Peyer's patch (tissue), 4 donors: Measurements from ENCODE around the gene KIRREL3. TPM values are rescaled to one million over a fixed set of nuclear protein-coding genes. Genes with fewer than 3 reads are reported as not detected.

Experiments used
- DNase-seq, 3 donors: peaks; one replicate each; pipeline ENCODE4 v3.0.0-alpha.2; 2017 to 2019
- H3K27ac ChIP-seq, 4 donors: fragments of 200-600 bp; sonication (generic); one replicate each; pipeline ENCODE4 v1.5.1; 2016 to 2019
- H3K27me3 ChIP-seq, 2 donors: fragments of 200-600 bp; sonication (generic); one replicate each; pipeline ENCODE4 v1.5.1; 2019
- H3K36me3 ChIP-seq, 3 donors: fragments of 200-600 bp; sonication (generic); one replicate each; pipeline ENCODE4 v1.5.1; 2016 to 2019
- H3K4me1 ChIP-seq, 4 donors: fragments of 200-600 bp; sonication (generic); one replicate each; pipeline ENCODE4 v1.5.1; 2016 to 2019
- H3K4me3 ChIP-seq, 4 donors: fragments of 200-600 bp; sonication (generic); 1 replicate in 3 of 4; 2 replicates in 1 of 4; pipeline ENCODE4 v1.5.1; 2016 to 2019; ENCODE audit warnings: mild to moderate bottlenecking in 1 of 4
- H3K9me3 ChIP-seq, 4 donors: fragments of 200-600 bp; sonication (generic); one replicate each; pipeline ENCODE4 v1.5.1; 2016 to 2019; ENCODE audit warnings: mild to moderate bottlenecking in 1 of 4
- POLR2A ChIP-seq, 2 donors: fragments of 450-650 bp; IDR thresholded peaks; one replicate each; pipeline ENCODE4 v1.5.1; 2017; ENCODE audit warnings: antibody characterized with exemption in 2 of 2, mild to moderate bottlenecking in 2 of 2, moderate library complexity in 2 of 2
- total RNA-seq, 4 donors: library from RNA; depleted of rRNA; stranded (reverse); fragments of >200 nt; gene quantifications; one replicate each; pipeline ENCODE4 v1.1.0, GENCODE V29; 2016
- TF ChIP-seq, protein P1 (sequence below), 6 experiments: fragments of 450-650 bp in 4 of 6; fragments of 200-600 bp in 2 of 6; sonication (generic) in 1 of 6; IDR thresholded peaks; one replicate each; pipeline ENCODE4 v1.5.1; 2017 to 2019; ENCODE audit warnings: antibody characterized with exemption in 6 of 6, mild to moderate bottlenecking in 3 of 6, moderate library complexity in 1 of 6

The KIRREL3 gene
- total RNA-seq, 4 donors from 2014 or later: 0.83 TPM; not detected in 3

DNA sequence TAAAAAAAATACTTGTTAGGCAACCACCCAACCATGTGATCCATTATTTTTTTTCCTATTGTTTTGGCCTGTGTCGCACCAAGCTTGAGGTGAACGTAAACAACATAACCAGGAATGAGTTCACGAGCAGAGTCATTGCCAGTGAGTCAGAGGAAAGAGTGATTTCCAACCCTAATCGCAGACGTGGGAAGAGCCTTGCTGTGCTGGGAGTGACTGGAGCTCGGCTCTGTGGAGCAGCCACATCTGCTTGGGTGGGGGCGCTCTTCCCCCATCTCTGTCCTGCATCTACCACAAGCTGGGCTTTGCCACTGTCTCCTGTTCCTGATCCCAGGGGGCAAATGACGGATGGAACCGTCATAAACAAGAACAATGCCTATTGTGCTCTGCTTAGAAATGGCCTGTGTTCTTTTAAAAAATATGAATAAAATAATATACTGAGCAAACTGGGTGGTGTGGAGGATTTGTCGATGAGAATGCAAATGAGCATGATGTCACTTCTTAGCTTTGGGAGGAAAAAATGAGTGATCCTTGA lies 210.0 kb downstream of the KIRREL3 start:
- Histone ChIP-seq H3K9me3 (no peaks in the 10 kb centered on the region), H3K4me1 (no peaks in the 10 kb centered on the region), H3K4me3 (no peak overlapping the region), H3K36me3 (no peaks in the 10 kb centered on the region), H3K27me3 (no peaks in the 10 kb centered on the region), H3K27ac (no peak overlapping the region)
- TF ChIP-seq POLR2A (IDR thresholded peaks at IDR 0.05): no peak
- TF ChIP-seq, protein P1, sequence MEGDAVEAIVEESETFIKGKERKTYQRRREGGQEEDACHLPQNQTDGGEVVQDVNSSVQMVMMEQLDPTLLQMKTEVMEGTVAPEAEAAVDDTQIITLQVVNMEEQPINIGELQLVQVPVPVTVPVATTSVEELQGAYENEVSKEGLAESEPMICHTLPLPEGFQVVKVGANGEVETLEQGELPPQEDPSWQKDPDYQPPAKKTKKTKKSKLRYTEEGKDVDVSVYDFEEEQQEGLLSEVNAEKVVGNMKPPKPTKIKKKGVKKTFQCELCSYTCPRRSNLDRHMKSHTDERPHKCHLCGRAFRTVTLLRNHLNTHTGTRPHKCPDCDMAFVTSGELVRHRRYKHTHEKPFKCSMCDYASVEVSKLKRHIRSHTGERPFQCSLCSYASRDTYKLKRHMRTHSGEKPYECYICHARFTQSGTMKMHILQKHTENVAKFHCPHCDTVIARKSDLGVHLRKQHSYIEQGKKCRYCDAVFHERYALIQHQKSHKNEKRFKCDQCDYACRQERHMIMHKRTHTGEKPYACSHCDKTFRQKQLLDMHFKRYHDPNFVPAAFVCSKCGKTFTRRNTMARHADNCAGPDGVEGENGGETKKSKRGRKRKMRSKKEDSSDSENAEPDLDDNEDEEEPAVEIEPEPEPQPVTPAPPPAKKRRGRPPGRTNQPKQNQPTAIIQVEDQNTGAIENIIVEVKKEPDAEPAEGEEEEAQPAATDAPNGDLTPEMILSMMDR (IDR thresholded peaks at IDR 0.05): no peak
- DNase-seq: no peak

DNA sequence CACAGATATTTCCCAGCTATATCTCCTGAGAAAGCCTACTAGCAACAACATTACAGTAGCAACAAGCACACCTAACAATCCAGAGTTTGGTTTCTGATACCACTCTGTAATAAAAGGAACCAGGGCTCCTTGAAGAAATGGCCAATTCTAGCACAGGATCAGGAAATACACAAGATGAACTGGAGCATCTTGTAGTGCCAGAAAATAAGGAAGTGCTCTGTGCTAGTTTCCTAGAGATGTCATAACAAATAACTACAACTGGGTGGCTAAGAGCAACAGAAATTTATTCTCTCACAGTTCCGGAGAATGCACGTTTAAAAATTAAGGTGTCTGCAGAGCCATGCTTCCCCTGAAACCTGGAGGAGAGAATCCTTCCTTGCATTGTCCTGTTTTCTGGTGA lies 217.8 kb downstream of the KIRREL3 start:
- no peaks in the 10 kb centered on the region for H3K36me3 ChIP-seq
- no peaks in the 10 kb centered on the region for H3K4me1 ChIP-seq
- H3K27ac ChIP-seq: no peak overlapping the region
- H3K27me3 ChIP-seq: no peaks in the 10 kb centered on the region
- TF ChIP-seq POLR2A (IDR thresholded peaks at IDR 0.05): no peak
- TF ChIP-seq, protein P1 (IDR thresholded peaks at IDR 0.05): no peak
- H3K9me3 ChIP-seq: no peaks in the 10 kb centered on the region
- no peak overlapping the region for H3K4me3 ChIP-seq
- DNase-seq: no peak

DNA sequence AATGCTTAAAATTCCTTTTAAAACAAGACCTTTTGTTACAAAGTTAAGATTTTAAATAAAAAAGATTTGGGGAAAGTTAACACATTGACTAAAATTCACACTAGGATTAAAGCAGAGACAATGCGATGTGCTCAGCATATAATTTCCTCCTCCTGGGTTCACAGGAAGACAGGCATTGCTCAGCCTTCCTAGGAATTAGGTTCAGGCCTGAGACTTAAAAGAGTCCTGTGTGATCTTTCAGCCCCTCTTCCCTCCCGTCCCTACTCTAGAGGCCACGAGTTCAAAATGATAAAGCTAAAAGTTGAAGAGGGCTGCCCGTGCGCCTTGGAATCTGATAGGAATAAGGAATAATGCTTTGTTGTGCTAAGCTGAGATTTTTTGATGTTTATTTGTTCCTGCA lies 218.6 kb downstream of the KIRREL3 start:
- H3K36me3 ChIP-seq: no peaks in the 10 kb centered on the region
- no peaks in the 10 kb centered on the region for H3K27me3 ChIP-seq
- no peaks in the 10 kb centered on the region for H3K9me3 ChIP-seq
- no peak overlapping the region for H3K4me3 ChIP-seq
- no peak for DNase-seq
- H3K4me1 ChIP-seq: no peaks in the 10 kb centered on the region
- TF ChIP-seq, protein P1 (IDR thresholded peaks at IDR 0.05): no peak
- TF ChIP-seq POLR2A (IDR thresholded peaks at IDR 0.05): no peak
- H3K27ac ChIP-seq: no peak overlapping the region

DNA sequence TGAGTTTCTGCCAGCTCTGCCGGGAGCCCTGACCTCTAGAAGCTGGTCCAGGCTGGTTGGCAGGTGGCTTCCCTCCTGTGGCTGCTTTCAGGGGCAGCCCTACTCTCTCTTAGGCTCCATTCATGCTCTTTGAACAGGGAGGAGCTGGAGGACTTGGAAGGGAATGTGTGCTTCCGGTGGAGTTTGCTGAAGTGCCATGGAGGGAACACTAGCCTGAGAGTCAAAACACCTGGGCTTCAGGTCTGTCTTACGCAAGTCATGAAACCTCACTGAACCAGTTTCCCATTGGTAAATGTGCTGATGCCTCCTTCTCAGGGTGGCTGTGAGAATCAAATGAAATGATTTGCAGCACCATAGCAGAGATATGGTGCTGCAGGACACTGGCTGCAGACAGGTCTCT lies 224.5 kb downstream of the KIRREL3 start:
- TF ChIP-seq, protein P1 (IDR thresholded peaks at IDR 0.05): no peak
- no peak for TF ChIP-seq POLR2A (IDR thresholded peaks at IDR 0.05)
- Histone ChIP-seq H3K4me3 (no peak overlapping the region), H3K36me3 (no peaks in the 10 kb centered on the region), H3K4me1 (no peaks in the 10 kb centered on the region), H3K27ac (no peak overlapping the region), H3K27me3 (no peaks in the 10 kb centered on the region), H3K9me3 (no peaks in the 10 kb centered on the region)
- DNase-seq: no peak

DNA sequence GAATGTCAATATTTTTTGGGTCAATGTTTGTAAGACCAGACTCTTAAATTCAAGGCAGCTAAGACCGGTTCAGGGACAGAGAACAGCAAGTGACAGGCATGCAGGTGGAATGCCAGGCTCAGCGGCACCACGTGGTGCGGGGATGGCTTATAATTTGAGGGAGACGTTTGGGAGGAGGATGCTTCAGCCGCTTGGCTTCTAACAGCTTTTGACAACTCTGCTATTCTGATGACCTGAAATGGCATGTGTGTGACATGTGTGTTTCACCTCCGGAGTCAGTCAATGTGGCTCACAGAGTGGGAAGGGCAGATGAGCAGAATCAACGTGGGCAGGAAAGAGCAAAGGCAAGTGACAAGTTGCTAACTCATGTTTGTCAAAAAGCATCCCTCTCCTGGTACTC lies 228.3 kb downstream of the KIRREL3 start:
- no peak for TF ChIP-seq POLR2A (IDR thresholded peaks at IDR 0.05)
- TF ChIP-seq, protein P1 (IDR thresholded peaks at IDR 0.05): no peak
- no peak for DNase-seq
- Histone ChIP-seq H3K4me1 (no peaks in the 10 kb centered on the region), H3K4me3 (no peak overlapping the region), H3K9me3 (no peaks in the 10 kb centered on the region), H3K36me3 (no peaks in the 10 kb centered on the region), H3K27me3 (no peaks in the 10 kb centered on the region), H3K27ac (no peak overlapping the region)

DNA sequence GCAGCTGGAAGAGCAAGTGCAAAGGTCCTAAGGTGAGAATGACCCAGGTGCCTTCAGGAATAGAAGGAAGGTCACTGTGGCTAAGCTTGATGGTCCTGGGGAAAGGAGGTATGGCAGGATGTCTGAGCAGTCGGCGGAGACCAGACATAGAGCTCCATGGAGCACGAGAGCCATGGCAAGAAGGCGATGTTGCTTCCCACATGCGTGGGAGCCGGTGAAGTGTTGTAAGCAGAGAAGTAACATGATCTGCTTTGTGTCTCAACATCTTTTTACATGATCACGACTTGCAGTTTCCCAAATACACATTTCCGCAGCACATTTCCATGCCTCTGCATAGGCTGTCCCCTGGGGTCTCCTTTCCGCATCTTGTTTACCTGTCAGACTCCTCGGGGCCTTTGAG lies 231.9 kb downstream of the KIRREL3 start:
- no peaks in the 10 kb centered on the region for H3K36me3 ChIP-seq
- no peaks in the 10 kb centered on the region for H3K9me3 ChIP-seq
- DNase-seq: no peak
- TF ChIP-seq, protein P1 (IDR thresholded peaks at IDR 0.05): no peak
- no peak for TF ChIP-seq POLR2A (IDR thresholded peaks at IDR 0.05)
- no peak overlapping the region for H3K4me3 ChIP-seq
- H3K27me3 ChIP-seq: no peaks in the 10 kb centered on the region
- H3K4me1 ChIP-seq: no peaks in the 10 kb centered on the region
- H3K27ac ChIP-seq: no peak overlapping the region
